HPDE6-E6E7 (cell line): ENCODE results near the gene GPRC5D.

Experiments used
- DNase-seq: peaks from one replicate; pipeline ENCODE4 v3.0.0; 2011; ENCODE audit warnings: missing footprints; ENCODE audit errors: extremely low spot score

GPRC5D gene

DNA sequence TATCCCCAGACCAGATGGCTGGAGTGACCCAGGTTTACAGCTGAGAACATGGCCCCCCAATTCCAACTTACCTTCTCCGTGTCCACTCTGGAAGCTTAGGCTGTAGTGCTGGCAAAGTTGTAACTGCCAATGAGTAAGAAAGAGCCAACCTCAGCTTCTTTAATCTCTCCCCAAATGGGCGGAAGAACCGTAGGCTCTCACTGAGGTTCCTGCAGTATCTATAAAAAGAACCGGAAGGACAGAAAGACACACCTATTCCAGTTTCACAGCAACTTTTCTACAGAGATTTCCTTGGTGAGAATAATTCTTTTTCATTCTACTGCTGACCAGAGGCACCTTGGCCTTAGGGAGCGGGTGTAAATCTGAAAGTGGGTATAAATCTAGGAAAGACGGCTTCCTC lies at the start of gene GPRC5D:
GPRC5D (minus strand) TSS at position 135 of the 400 bp plus-strand sequence. CDS start 1,786 bp downstream, outside the sequence.
- DNase-seq: no peak

DNA sequence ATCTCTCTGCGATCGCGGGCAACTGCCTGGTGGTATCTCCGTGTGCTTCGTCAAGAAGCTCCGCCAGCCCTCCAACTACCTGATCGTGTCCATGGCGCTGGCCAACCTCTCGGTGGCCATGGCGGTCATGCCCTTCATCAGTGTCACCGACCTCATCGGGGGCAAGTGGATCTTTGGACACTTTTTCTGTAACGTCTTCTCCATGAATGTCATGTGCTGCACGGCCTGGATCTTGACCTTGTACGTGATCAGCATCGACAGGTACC lies 49.7 kb upstream of the GPRC5D start:
- DNase-seq: no peak

DNA sequence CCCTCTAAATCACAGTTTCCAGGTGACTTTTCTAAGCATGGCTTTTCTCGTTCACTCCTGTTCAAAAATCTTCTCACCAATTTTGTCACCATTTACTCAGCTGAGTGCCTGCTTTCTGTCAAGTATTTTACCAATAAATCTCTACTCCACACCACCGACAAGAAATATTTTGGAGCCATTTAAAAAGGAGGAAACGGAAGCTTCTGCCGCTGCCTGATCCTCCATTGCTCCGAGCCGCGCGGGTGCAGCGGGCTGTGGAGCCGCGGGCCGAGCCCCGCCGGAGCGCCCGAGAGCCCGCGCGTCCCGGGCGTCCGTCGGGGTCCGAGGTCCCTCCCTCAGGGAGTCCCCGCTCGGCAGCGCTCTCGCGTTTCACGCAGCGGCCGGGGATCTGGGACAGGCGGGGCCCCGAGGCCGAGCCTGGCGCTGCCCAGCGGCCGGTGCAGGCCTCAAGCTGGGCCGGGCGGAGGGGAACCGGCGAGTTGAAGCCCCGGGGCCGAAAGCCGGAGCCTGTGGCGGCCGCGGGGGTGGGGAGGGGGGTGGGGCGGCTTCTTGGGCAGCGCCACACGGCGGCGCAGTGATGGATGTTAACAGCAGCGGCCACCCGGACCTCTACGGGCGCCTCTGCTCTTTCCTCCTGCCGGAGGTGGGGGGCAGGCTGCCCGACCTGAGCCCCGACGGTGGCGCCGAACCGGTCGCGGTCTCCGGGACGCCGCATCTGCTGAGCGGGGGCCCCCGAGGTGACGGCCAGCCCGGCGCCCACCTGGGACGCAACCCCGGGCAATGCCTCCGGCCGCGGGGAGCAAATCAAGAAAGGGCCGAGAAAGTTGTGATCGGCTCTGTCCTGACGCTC lies 49.2 kb upstream of the GPRC5D start:
- DNase-seq: peak; percentile 68

DNA sequence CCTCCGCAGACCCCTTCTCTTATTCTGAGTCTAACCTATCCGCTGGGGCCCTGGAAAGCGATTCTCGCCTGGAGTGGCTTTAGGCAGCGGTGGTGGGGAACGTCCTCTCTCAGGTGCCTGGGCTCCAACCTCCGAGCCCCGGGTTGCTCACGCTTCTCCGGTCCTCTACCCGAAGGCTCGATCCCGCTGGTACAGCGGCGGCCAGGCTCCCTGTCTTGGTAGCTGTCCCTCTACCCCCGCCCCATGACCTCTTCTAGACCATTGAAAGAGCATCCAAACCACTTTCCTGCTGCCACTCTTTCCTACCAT lies 48.6 kb upstream of the GPRC5D start:
- DNase-seq: peak; percentile 42

DNA sequence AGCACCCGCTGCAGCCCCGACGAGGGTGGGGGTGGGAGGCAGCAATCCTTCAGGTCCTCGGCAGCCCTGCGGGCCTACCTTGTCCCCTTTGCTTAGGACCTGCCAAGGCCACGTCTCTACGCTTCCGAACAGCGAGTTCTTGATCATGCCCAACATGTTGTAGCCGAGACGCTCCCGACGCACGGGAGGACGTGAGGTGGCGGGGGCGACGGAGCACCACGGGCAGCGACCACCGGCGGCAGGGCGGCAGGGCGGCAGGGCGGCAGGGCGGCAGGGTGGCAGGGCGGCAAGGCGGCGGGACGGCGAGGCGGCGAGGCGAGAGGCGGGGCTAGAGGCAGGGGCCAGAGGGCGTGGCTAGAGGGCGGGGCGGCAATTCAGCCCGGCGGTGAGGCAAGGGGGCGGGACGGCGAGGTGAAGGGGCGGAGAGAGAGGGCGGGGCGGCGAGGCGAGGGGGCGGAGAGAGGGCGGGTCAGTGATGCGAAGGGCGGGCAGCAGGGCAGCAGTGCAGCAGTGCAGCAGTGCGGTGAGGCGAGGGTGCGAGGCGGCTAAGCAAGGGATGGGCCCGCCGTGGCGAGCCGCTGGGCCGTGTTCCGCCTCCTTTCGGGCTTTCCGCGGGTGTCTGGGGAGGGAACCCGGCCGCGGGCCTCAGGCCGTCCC lies 48.1 kb upstream of the GPRC5D start, which contains the start of gene HEBP1:
HEBP1 (minus strand) TSS at position 307 of the 657 bp plus-strand sequence; CDS start at position 156, 151 bp downstream.
- peak; percentile 89 for DNase-seq

DNA sequence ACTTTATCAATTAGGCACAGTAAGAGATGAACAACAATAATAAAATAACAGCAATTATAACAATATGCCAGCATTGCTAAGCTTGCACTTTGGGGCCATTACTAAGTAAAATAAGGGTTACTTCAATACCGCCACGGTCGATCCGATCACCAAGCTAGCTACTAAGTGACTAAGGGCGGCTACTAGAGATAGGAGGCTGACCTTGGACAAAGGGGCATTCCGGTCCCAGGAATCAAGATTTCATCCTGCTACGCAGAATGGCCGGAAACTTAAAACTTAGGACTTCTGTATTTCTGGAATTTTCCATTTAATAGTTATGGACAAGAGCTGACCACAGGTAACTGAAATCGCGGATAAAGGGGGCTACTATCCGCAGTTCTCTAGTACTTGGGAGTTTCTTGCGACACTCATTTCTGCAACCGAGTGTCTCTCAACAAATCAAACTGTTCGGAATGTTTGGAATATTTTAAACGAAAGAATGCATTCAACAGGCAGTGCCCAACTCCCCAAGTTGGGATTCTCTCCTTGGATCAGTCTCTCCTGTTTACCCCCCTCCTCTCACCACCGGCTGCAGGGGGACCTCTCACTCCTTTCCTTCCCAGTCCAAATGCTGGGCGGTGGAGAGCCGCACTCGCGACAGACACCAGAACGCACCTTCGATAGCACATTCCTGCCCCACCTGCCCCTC lies 47.4 kb upstream of the GPRC5D start:
- DNase-seq: peak; percentile 37

DNA sequence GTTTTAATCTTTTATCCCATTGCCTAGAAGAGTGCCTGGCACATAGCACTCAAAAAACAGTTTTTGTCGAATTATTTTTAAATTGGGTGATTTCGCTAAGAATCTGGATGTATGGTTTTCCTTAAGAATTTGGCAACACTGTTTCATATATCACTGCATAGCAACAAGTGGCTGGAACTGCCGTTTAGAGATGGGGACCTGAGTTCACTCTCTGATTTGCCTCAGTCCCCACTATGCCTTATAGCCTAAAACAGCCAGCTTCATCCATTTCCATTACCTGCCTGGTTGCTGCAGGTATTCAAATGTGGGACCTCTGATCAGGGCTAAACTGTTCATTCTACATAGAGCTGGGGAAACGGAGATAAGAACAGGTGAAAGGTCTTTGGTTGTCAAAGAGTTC lies 46.3 kb upstream of the GPRC5D start:
- no peak for DNase-seq

DNA sequence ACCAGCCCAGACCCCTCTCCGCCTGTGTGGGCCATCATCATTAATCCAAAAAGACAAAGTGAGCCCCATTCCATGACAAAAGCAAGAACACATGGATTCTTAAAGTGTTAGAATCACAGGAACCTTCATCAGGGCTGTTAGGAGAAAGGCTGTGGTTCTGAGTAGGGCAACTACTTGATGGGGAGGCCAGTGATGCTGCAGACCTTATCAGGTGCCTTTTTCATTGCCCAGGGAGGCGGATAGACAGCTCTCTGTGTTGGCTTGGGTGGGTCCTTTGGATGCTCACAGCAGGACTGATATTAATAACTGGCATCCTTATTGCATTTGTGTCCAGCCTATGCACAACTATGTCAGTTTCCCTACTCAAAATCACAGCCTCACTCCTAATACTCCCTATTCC lies 45.8 kb upstream of the GPRC5D start:
- DNase-seq: no peak

DNA sequence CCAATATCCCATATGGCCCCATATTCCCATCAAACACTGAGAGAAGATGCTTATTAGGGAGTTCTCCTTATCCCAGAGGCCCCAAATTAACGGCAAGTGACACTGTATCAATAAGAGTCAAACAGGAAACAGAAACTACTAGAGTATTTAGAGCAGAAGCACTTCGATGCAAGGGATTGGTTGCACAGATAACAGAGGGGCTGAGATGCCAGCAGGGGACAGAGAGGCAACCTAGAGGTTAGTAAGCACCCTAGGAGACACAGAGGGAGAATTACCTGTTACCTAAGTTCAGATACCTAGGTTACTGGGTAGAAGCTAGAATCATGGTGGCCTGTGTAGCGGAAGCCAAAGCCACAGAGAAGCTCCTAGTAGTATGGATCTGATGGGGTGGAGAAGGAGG lies 45.2 kb upstream of the GPRC5D start:
- no peak for DNase-seq

DNA sequence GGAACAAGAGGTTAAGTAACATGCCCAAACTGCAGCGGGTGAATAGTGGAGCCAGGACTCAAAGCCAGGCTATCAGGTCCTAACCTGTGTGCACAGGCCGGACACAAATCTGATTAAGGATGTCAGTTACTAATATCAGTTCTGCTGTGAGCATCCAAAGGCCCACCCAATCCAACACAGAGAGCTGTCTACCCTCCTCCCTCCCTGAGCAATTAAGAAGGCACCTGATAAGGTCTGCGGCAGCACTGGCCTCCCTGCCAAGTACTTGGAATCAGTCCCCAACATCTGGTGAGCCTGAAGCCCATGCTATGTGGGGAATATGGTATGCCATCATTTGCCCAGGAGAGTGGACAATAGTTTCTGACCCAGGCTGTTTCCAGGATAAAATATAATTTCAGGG lies 44.2 kb upstream of the GPRC5D start:
- no peak for DNase-seq

DNA sequence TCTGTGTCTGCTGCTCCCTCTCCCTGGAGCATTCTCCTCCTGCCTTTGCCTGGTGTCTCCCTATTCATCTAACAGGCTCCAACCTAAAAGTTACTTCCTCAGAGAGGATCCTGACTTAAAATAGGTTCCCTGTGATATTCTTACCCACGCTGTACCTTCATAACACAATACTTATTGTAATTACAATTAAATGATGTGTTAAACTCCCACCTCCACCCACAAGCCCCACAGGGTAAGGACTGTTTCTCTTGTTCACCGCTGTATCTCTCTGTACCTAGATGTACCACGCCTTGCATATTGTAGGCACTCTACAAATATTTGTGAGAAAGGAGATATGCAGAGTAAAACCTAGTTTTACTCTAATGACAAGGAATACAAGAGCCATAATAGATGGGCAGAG lies 43.1 kb upstream of the GPRC5D start:
- no peak for DNase-seq

DNA sequence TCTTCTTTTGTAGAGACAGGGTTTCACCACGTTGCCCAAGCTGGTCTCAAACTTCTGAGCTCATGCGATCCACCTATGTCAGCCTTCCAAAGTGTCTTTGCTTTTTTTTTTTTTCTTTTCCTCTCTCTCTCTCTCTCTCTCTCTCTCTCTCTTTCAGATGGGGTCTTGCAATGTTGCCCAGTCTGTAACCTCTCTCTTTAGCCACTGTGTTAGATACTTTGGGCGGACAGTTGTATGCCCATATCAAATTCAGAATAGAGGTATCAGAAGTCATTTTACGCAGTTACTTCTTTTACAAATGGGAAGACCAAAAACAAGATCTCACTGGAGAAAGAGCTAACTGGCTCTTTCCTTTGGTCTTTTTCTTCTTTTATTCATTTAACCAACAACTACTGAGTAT lies 41.4 kb upstream of the GPRC5D start:
- no peak for DNase-seq

DNA sequence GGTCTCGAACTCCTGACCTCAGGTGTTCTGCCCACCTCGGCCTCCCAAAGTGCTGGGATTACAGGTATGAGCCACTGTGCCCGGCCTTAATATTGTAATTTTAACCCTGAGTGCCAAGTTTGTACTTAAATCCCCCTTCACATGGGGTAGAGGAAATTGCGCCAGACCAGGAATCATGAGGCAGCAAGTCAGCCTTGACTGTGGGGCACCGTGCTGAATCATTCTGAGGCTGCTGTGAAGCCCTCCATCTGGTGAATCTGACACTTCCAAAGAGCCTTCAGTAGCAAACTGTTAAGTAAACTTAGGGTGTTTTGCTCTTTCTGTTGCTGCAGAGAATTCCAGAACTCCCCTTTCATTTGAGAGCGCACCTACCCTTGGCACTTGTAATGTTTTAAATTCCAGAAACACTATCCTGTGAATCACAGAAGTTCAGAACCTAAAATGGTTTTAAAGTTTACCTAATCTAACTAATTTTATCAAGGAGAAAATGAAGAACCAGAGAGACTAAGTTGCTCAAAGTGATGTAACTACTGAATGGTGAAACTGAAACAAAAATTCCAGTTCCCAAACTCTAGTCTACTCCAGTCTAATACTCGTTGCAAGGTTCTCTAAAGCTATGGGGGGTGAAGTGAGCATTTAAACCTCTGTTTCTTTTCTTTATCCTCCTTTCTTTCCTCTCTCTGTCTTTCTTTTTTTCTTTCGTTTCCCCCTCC lies 40.6 kb upstream of the GPRC5D start:
- no peak for DNase-seq

DNA sequence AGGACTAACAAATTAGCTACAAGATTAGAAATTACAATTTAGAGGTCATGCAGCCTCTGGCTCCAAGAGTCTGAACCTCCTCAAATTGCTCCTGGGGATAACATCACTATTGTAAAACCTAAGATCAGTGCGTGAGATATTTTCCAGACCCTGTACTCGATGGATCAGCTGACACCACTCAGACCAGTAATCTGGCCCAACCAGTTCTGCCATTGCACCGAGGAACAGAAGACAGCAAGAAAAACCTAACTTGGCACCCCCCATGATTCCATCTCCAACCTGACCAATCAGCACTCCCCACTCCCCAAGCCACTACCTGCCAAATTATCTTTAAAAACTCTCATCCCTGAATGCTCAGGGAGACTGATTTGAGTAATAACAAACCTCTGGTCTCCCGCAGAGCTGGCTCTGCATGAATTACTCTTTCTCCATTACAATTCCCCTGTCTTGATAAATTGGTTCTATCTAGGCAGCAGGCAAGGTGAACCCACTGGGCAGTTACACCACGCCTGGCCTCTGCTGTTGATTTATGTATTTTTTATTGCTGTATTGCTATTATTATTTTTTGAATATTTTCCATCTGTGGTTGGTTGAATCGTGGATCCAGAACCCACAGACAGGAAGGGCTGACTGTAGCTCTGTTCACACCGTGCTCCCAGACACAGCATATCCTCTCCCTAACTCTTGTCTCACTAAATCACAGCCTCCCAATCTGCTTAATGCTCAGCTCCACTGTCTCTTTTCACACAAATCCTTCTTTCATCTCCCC lies 38.9 kb upstream of the GPRC5D start:
- no peak for DNase-seq

DNA sequence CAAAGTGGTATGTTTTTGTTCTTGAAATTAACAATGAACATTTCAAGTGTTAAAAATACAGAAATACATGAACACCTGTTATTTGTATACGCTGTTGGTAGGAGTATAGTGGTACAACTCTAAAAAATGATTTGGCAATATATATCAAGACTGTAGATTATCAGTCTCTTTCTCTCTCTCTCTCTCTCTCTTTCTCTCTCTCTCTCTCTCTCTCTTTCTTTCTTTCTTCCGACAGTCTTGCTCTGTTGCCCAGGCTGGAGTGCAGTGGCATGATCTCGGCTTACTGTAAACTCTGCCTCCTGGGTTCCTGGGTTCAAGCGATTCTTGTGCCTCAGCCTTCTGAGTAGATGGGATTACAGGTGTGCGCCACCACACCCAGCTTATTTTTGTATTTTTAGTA lies 35.5 kb upstream of the GPRC5D start:
- no peak for DNase-seq

DNA sequence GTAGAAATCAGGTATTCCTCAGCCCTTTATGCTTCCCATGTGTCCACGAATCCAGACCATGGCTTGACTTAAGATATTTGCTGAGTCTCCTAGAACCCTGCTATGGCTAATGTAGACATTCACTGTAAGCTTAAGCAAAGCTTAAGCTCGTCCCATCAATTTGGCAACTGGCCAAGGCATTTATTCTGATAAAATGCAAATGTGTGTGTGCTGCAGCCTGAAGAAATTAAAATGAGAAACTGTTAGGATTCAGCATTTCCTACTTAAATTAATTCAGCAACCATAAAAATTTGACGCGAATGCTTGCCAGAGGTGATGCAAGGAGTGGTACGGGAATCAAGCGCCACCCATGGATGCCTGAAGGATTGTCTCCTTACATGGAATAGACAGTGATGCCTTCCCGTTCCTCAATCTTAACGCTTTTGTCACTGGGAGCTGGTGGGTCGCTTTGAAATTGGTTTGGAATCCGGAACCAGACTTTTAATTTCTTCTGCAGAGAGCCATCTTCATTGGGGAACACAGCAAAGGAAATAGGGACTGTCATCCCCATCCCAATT lies 34.9 kb upstream of the GPRC5D start:
- no peak for DNase-seq

DNA sequence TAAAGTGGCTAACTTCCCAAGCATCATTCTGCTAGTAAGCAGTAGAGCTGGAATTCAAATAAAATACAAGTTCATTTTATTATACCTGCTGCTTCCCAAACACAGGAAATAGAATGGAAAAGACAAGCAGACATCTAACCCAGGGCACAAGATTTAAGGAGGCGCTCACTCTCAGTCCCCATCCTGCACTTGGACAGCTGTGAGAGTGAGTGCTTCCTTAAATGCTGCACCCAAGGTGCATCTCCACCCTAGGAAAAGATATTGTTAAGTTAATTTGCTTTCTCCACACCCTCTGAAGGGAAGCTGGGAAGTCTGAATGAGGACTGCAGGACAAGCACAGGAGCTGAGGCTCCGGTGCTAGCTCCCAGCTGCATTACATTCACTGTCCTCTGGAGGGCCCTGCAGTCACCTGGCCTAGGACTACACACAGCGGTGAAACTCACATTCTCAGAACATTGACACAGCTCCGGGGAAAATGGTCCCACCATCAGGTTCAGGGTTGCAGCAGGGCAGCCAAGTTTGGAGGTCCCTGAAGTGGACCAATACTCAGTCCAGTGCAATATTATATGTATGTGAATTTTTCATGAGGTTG lies 33.9 kb upstream of the GPRC5D start:
- no peak for DNase-seq

DNA sequence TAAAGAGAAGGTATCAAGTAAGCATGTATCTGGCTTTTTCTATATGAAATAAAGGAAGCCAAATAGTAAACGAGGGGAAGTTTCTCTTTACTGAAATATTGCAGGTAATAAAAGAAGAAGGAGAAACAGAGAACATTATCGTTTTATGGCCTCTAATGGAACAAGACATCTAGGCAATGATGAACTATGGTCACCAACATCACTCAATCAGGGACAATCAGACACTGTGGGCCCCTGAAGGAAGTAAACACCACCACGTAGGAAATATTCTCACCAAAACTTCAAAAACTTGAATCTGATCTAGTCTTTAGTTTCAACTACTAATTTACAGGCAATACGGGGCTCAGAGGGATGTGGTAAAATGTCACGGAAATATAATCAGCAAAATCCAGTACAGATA lies 32.2 kb upstream of the GPRC5D start:
- DNase-seq: no peak

DNA sequence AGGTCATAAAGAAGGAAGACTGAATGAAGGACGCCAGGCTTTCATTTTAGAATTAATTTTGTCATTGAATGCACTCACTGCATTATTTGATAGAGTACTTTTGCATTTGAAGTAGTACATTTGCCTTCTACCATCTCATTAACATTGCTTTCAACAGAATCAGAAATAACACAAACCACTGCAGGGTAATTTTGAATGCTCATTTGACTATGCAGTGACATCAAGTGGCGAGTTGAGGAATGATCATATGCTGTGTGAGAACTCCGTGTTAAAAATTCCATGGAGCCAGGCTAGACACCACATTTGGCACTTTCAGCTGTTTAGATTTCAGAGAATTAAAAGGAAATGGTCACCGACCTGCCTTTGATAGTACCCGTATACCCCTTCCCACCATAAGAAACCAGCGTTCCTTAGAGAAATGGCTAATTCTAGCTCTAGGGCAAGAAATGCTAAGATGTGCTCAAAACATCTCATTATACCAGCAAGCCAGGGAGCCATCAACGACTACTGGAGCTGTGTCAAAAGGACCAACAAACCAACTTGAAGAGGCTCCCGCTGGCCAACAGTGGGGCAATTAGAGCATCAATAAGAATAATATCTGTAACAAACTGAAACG lies 31.6 kb upstream of the GPRC5D start:
- no peak for DNase-seq

DNA sequence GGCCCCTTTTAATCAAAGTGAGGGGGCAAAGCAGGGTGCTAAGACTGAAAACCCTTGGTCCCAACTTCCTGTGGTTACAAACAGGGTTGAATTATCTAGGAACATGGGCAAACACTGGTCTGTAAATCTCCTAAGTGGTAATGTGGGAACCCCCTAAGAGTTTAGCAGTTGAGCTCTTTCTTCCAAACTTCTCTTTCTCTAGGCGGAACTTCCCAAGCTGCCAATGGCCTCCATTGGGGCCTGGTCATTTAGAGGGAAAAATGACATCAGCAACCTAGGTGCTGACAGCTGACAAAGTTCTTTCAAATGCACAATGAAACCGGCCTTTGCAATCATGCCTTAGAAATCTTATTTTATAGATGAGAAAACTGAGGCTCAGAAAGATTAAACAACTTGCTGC lies 30.4 kb upstream of the GPRC5D start:
- no peak for DNase-seq
